Inflammatory macrophage treated with lipopolysaccharide for 1 hour (primary cell): Measurements from ENCODE around the gene CAP1.
"Not testable (repeated sequence)": the region's sequence is repeated elsewhere in the genome, so short reads cannot be mapped to it uniquely, and the experiment has no call there.

Experiments
- DNase-seq, 2 donors: peaks; one replicate each; pipeline ENCODE4 v3.0.0-alpha.2; 2020 to 2022

CAP1 gene

DNA sequence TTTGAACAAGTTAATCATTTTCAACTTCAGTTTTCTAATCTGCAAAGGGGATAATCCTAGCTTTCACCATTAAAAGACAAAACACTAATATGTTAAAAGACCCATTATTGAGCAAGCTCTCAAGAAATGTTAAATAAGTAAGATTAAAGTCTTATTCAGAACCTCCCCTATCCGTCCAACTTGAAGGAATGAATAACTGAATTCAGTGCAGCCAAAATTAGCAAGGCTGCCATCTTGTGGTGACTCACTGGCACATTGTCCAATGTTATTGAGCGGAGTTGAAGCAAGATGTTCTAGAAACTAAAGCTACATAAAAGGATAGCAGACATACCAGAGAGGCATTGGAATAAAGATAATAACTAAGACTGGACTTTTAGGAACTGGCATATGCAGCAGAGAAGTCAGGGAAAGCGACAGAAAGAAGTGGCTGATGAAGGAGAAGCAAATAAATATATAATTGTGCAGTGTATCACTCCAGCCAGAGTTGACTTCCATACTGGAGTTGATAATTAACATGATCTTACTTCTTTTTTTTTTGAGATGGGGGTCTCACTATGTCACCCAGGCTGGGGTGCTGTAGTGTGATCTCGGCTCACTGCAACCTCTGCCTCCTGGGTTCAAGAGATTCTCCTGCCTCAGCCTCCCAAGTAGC is 8.2 kb upstream of the CAP1 start:
- peak; percentile 48 to 76 for DNase-seq

DNA sequence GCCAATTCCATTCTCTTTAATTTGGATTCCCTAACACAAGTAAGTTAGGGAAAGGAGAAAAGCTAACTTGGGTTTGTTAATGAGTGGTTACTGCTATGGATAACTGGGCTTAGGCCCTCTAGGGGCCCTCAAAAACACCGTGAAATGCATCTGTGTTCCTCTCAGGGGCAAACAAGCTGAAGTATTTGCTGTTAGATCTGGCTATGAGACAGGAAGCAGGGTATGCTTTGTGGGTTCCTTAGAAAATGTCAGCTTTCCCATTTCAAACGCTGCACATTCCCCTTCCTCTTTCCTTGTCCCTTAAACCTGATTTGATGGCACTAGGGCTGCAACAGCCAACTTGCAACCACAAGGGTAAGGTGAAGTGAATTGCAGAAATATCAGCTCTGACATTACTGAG is 5.7 kb upstream of the CAP1 start:
- no peak for DNase-seq

DNA sequence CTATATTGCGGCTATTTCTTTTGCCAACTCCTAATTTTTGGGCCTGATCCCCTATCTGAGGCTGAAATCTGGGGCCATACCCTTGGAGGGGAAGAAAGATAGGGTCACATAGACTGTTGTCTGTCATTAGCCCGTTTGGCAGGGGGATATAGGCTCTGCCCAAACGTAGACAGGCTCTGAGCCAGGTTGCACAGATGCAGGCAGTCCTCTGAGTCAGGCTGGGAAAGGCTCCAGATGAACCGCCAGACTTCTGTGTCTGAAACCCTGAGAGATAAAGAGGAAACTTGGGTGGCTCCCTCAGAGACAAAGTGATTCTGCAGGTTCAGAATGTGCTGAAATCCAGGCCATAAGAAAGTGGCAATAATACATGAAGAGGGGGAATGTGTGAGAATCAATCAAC is 4.0 kb upstream of the CAP1 start:
- DNase-seq: peak in 1 of 2 donors; percentile 42

DNA sequence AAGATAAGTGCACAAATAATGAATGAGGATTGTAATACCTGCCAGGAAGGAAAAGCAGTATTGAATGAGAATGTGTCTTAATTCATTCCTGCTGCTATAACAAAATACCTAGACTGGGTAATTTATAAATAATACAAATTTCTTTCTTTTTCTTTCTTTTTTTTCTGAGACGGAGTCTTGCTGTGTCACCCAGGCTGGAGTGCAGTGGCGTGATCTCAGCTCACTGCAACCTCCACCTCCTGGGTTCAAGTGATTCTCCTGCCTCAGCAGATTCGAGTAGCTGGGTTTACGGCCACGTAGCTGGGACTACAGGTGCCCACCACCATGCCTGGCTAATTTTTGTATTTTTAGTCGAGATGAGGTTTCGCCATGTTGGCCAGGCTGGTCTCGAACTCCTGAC is 3.3 kb upstream of the CAP1 start:
- not testable (repeated sequence) for DNase-seq

DNA sequence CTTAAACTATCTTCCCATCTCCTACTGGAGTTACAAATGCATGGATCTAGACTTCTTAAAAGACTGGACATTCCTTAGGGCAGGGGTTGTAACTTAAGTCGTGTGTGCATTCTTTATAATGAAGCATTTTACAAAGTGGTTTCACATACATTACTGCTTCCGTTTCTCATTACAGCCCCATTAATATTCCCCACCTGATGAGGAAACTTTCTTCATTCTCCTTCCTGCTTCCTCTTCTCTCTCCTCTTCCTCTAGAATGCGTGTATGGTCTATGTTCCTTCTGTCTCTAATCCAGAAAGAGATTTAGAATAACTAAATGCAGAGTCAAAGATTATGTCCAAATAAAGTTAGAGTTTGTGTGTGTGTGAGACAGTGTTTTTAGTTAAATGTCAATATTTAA is 1.8 kb upstream of the CAP1 start:
- peak in 1 of 2 donors; percentile 45 for DNase-seq

DNA sequence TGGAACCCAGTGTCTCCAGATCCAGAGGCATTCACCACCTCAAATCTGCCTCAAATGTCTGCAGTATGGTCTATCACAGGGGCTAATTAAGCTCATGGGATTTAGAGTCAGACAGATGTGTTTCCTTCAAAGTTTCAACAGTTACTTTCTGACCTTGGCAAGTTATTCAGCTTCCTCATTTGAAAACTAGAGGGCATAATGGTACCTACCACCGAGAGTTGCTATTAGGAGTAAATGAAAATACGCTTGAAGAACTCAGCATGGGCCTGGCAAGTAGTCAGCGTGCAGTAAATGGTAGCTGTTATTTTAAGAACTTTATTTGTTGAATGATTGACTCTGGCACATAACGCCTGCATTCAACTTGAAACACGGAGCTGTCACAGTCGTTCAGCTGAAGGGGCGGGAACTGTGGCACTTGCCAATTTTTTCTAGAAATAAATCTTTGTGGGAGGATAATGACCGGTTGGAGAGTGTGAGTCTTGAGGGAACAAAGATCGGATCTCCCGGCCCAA is 1.2 kb upstream of the CAP1 start:
- DNase-seq: peak; percentile 54 to 55

DNA sequence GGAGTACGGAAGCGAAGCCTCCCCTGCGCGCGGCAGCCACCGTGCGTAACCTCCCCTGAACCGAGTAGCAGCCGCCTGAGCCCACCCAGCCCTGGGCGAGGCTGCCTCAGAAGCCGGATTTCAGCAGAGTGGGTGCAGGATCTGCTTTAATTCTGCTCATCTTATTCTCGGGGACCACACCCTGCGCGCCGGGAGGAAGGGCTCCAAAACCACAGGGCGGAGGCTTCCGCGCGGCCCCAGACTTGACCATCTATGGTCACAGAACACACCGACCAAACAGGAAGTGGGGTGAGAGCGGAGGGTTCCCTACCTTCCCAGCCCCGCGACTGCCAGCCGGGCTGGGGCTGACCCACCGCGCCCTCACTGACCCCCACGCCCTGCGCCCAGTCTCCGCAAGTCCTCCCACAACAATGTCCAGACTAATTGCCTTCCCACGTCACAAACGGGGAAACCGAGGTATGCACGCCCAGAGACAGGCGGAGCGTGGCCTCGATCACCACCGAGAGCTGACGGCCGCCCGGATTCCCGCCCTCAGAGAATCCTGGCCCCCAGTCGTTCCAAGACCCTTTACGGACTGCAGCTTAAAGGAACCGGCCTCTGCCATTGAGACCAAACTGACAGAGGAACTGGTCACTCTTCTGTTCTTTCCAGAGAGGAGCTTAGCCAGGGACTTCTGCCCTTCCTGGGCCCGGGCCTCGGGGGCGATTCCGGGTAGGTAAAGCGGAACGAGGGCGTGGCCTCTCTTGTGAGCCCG is 595 bp upstream of the CAP1 start:
- peak; percentile 82 for DNase-seq

DNA sequence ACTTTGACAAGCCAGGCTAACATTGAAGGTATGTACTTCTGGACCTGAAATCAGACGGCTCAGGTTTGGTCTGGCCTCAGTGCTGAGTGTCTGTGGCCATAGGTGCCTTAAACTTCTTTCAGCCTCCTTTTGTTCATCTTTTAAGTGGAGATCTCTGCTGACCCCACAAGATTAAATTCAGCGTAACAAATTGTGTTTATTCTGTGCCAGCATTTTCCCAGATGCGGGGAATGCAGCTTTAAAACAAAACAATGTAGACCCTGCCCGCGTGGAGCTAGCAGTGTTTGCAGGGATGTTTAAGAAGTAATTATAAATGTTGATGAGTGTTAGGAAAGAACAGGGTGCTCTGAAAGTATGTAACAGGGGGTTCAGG is 923 bp downstream of the CAP1 start:
- no peak for DNase-seq

DNA sequence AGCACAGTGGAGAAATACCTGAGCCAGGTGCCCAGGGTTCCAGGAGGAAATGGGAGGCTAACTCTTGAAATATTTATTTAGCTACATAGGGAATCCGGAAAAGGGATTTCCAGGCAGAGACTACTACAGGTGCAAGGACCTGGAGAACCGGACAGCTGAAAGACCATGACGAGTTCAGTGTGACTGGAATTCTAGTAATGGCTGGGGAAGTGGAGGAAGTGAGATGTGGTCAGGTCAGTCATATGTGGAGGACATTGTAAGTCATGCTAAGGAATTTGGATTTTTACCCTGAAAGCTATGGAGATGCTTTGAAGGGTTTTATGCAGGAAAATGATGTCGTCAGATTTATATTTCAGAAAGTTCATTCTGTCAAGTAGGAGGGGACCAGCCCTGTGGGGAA is 1.8 kb downstream of the CAP1 start:
- DNase-seq: no peak

DNA sequence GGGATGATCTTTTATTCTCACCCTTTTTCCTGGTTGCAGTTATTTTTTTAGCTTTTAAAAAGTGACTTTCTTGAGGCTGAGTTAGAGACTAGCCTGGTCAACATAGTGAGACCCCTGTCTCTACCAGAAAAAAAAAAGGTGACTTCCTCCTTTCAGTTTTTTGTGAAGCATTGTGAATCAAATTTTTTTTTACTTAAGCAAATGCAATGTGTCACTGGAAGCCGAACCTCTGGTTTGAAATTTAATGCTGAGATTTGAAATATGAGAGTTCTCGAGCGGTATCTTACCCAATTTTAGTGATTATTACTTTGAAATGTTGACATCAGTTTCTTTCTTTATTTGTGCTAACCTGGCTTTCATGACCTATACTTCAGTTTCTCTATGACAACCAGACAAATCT is 3.6 kb downstream of the CAP1 start:
- DNase-seq: no peak

DNA sequence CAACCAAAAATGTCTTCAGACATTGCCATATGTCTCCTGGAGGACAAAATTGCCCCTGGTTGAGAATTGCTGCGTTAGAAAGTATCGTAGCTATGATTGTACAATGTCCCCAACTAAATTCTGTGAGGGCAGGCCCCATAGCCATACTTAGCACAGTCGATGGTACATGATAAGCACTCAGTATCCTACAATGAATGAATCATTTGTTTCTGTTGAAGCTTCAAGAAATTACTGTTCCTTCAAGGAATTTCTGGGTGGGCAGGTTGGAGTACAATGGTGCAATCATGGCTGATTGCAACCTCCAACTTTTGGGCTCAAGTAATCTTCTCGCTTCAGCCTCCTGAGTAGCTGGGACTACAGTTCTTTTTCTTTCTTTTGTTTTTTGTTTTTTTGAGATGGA is 4.7 kb downstream of the CAP1 start:
- no peak for DNase-seq

DNA sequence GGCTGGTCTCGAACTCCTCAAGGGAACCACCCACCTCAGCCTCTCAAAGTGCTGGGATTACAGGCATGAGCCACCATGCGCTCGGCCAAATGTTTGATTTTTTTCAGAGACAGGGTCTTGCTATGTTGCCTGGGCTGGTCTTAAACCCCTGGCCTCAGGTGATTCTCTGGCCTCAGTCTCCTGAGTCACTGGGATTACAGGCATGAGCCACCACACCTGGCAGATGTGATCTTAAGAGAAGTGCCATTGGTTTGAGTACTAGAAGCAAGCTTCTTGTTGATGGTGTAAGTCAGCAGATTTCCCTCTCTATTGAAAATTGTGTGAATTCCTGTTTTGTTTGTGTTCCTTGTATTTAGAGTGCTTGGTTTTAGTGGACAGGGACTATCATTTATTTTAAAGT is 5.2 kb downstream of the CAP1 start:
- DNase-seq: no peak

DNA sequence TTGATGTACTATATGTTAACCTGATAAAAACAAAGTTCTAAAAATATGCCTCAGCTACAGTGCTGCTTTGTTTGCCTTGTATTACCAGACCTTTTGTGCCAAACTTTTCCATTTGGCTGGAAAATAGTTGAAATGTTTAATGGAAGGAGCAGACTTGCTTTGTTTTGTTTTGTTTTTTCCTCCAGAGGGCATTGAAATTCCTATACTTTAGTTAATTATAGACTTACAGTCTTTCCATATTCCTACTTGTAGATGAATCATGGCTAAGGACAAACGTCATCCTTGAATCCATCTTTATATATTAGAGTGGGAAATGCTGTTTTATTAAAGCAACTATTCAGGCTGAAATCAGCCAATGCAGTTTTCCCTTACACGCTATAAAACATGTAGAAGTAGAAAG is 6.7 kb downstream of the CAP1 start:
- no peak for DNase-seq

DNA sequence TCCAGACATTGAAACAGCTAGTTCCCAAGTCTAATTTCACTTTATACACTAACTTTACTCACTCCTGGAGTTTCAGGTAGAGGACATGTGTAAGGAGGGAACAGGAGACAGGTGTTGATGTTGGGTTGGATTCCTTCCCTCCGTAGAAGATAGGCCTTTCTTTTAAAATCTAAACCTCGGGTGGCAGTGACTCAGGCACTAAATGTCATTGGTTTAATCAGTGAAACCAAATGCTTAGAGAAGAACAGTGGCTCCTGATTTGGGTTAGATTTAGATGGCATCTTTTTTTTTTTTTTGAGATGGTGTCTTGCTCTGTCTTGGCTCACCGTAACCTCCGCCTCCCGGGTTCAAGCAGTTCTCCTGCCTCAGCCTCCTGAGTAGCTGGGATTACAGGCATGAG is 7.2 kb downstream of the CAP1 start:
- DNase-seq: no peak

DNA sequence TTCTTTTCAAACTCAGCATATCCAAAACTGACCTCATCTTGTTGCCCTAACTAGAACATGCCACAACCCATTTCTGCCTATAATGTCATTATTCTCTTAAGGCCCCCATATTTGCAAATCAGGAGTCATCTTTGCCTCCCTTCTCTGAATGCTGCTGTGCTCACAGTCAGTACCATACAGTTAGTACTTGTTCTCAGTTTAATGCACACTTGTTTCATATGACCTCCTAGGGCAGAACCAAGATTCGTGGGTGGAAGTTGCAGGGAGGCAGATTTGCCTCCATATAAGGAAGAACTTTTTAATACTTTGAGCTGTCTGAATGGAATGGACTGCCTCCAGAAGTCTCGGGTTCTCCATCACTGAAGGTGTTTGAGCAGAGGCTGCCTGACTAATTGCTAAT is 9.2 kb downstream of the CAP1 start:
- peak in 1 of 2 donors; percentile 49 for DNase-seq

DNA sequence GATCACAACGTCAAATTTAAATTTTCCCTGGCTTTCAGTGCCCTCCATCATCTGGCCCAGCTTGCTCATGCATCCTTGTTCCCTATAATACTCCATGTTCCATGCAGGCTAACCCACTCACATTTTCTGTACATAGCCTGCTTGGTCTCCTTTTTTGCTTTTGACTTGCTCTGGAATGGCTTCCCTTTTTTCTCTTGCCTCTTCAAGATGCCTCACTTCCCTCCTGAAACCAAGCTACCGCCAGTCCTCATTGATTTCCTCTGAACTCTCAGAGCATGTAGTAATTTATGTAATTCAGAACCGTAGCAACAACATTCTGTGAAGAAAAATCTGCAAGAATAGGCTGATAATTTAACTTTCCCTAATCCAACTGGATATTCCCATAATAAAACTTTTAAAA is 10.3 kb downstream of the CAP1 start:
- DNase-seq: peak; percentile 51 to 63

DNA sequence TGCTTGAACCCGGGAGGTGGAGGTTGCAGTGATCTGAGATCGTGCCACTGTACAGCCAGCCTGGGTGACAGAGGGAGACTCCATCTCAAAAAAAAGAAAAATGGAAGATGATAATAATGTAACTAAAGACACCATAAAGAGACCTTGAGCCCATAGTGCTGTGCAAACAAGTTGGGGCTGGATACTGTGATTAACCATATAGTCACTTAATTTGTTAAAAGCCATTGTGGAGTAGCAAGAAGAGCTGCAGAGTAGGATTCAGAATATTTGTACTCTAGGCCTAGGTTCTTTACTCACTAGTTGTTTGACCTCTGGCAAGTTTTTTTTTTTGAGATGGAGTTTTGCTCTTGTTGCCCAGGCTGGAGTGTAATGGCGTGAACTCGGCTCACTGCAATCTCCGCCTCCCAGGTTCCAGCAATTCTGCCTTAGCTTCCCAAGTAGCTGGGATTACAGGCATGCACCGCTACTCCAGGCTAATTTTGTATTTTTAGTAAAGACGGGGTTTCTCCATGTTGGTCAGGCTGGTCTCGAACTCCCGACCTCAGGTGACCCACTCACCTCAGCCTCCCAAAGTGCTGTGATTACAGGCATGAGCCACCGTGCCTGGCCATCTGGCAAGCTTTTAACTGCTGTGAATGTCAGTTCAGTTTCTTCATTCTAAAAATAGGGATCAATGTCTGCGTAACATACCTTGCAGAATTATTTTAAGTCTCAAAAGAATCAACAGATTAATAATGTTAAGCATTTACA is 12.8 kb downstream of the CAP1 start:
- no peak for DNase-seq

DNA sequence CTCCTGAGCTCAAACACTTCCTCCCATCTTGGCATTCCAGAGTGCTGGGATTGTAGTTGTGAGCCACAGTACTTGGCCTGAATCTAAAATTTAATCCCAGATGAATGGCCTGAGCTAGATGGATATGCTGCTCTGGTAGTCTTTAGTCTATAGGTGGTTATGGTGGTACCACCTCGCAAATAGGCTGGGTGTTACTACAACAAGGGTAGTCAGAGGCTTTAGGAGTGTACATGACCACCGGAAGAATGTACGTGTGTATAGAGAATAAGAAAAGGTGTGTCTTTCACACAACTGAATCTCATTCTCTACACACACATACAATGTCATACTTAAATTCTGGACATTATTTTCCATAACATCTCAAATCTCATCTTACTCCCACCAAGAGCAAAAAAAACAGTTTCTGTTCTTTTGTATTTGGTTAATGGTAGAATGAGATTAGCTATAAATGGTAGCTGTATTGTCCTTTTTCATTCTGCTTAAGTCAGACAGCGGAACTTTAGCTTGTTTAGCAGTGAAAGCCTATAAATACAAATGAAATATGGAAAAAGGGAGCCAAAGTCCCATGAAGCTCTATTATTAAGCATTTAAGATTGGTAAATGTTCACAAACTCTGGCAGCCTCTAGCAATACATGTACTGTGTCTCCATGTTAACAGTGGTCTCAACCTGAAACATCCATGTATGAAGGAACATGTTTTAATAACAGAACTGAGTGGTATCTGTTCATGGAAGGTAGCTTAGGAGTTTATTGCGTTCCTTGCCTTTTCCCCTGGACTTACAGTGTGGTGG is 16.2 kb downstream of the CAP1 start:
- no peak for DNase-seq

DNA sequence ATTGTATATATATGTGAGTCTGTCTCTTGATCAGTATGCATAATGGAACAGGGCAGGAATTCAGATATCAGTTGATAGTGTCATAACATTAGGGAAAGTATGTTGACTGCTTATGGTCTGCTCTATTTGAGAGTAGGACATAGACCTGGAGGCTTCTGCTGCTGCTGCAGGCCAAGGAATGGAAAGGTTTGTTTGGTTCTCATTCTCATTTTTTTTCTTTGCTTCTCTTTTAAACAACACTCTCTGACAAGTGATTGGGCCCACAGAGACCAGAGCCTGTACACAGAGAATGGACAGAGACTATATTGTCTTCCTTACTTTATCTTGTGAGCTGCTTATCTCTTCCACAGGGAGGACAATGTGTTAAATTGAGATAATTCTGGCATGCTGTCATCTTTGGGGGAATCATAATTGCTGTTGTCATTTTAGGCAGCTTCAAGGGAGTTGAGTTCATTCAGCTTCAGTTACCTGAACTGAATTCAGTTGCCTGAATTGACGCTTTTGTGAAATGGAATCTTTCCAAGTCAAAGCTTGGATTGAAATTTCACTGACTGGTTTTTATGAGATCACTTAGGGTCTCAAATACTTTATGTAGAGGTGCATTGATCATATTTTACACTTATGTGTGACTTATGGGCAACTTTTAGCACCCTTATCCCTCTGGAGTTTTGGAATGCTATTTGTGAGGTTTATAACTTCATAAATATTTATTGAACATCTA is 16.9 kb downstream of the CAP1 start:
- no peak for DNase-seq

DNA sequence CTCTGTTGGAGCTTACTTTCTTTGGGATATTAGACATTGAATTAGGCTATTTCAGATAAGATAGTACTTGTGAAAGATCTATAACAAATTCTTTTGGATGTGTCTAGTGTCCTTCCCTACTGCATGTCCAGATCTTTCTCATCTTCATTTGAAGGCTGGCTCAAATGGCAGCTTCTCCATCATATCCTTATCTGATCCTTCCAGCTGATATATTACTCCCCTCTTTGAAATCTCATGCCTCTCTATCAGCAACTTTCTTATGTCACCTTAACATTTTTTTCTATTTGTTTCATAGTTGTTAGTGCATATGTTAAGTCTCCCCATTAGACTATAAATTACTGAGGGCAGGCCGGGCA is 17.5 kb downstream of the CAP1 start:
- no peak for DNase-seq

DNA sequence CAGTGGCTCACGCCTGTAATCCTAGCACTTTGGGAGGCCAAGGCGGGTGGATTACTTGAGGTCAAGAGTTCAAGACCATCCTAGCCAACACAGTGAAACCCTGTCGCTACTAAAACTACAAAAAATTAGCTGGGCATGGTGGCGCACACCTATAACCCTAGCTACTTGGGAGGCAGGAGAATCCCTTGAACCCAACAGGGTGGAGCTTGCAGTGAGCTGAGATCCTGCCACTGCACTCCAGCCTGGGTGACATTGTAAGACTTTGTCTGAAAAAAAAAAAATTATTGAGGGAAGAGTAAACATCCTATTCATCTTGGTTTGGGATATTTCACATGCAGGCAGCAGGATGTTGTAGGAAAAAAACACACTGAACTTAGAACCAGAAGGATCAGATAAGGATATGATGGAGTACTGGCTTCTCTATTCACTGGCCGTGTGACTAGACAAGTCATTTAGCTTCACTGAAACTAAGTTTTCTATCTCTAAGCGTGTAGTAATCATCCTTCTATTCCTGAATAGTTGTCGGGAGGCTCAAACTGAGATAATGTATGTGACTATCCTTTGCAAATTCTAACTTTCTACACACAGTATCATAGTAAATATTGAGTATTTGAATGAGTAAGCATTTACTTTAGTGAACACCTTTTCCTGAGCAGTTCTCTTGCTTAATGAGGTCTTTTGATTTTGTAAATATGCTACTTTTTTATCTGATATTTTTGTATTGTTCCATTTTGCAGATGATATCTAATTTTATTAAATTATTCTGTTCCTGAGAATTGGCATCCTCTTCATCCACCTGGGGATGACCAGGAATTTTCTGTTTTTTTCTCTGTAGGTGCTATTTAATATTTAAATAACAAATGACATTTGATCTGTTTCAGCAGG is 18.2 kb downstream of the CAP1 start:
- DNase-seq: no peak
